ENCODE results near the gene PHYH.

- TF ChIP-seq CTCF (conservative IDR thresholded peaks at IDR 0.05) (no peak), ZFX (IDR thresholded peaks at IDR 0.05) (no peak)
Observed at GRCh38 chr10:13346283-13347042, 46.6 kb upstream of the PHYH start.

All from C4-2B (cell line).